Measurements from ENCODE around the gene CMTR1. TPM values are rescaled to one million over a fixed set of nuclear protein-coding genes. Genes with fewer than 3 reads are reported as not detected.

CMTR1 gene
- total and polyA plus RNA-seq, 2 of the 13 experiments (the other 11 are each of a cell fraction or from before 2014, with no cell fraction given), result 19.7 to 55.2 TPM

- TF ChIP-seq, protein P1, sequence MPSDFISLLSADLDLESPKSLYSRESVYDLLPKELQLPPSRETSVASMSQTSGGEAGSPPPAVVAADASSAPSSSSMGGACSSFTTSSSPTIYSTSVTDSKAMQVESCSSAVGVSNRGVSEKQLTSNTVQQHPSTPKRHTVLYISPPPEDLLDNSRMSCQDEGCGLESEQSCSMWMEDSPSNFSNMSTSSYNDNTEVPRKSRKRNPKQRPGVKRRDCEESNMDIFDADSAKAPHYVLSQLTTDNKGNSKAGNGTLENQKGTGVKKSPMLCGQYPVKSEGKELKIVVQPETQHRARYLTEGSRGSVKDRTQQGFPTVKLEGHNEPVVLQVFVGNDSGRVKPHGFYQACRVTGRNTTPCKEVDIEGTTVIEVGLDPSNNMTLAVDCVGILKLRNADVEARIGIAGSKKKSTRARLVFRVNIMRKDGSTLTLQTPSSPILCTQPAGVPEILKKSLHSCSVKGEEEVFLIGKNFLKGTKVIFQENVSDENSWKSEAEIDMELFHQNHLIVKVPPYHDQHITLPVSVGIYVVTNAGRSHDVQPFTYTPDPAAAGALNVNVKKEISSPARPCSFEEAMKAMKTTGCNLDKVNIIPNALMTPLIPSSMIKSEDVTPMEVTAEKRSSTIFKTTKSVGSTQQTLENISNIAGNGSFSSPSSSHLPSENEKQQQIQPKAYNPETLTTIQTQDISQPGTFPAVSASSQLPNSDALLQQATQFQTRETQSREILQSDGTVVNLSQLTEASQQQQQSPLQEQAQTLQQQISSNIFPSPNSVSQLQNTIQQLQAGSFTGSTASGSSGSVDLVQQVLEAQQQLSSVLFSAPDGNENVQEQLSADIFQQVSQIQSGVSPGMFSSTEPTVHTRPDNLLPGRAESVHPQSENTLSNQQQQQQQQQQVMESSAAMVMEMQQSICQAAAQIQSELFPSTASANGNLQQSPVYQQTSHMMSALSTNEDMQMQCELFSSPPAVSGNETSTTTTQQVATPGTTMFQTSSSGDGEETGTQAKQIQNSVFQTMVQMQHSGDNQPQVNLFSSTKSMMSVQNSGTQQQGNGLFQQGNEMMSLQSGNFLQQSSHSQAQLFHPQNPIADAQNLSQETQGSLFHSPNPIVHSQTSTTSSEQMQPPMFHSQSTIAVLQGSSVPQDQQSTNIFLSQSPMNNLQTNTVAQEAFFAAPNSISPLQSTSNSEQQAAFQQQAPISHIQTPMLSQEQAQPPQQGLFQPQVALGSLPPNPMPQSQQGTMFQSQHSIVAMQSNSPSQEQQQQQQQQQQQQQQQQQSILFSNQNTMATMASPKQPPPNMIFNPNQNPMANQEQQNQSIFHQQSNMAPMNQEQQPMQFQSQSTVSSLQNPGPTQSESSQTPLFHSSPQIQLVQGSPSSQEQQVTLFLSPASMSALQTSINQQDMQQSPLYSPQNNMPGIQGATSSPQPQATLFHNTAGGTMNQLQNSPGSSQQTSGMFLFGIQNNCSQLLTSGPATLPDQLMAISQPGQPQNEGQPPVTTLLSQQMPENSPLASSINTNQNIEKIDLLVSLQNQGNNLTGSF (CRISPR knock-in tag; IDR thresholded peaks at IDR 0.05), result no peak
Measured at GRCh38 chr6:37456816-37457560, 24.0 kb downstream of the CMTR1 start (continued).

- Histone ChIP-seq H3K79me2 (ENCODE audit: insufficient read depth, low read length) (no peaks in the 10 kb centered on the region), H3K4me2 (ENCODE audit: low read depth, low read length) (no peak overlapping the region), H3K9ac (ENCODE audit: insufficient read depth, low read depth, low read length) (no peak overlapping the region), H3K4me1 (ENCODE audit: insufficient read depth, low read length) (no peaks in the 10 kb centered on the region), H3K36me3 (replicated peaks in 1 of 2; ENCODE audit: control insufficient read depth in 1 of 2, insufficient read depth in 2 of 2, low read length in 2 of 2) (peaks cover 37 to 79% of the 10 kb centered on the region in 2 experiments), H3K27ac (ENCODE audit: extremely low read length, insufficient read depth, low read length) (no peak overlapping the region), H3K27me3 (ENCODE audit: control insufficient read depth in 1 of 2, insufficient read depth in 2 of 2, low read length in 2 of 2) (no peaks in the 10 kb centered on the region), H3K4me3 (replicated peaks in 1 of 3; ENCODE audit: insufficient read depth in 1 of 3, low read depth in 2 of 3, low read length in 3 of 3) (no peak overlapping the region), H2AFZ (ENCODE audit: low read length) (no peak overlapping the region), H4K20me1 (ENCODE audit: insufficient read depth, low read length) (no peaks in the 10 kb centered on the region), H3K9me3 (ENCODE audit: low read length) (no peaks in the 10 kb centered on the region)
- intact Hi-C loops (cut with micrococcal nuclease; ENCODE audit: unreplicated experiment) (no loop called here), in situ Hi-C loops (cut with HindIII; ENCODE audit: extremely low pct_ligation_motif_present, low pct_unique_long_range_greater_than_20kb) (no loop called here)
- DNase-seq (ENCODE audit: low spot score) (no peak), ATAC-seq (no peak), FAIRE-seq (no peak)
- CTCF ChIA-PET (ENCODE audit: low intra/inter-chr PET ratio, low total read pairs), result no interaction called here
- 97% methylated on average over 5 of the region's 5 CpGs for WGBS (ENCODE audit: low lambda C conversion rate)
- TF ChIP-seq, protein P2, sequence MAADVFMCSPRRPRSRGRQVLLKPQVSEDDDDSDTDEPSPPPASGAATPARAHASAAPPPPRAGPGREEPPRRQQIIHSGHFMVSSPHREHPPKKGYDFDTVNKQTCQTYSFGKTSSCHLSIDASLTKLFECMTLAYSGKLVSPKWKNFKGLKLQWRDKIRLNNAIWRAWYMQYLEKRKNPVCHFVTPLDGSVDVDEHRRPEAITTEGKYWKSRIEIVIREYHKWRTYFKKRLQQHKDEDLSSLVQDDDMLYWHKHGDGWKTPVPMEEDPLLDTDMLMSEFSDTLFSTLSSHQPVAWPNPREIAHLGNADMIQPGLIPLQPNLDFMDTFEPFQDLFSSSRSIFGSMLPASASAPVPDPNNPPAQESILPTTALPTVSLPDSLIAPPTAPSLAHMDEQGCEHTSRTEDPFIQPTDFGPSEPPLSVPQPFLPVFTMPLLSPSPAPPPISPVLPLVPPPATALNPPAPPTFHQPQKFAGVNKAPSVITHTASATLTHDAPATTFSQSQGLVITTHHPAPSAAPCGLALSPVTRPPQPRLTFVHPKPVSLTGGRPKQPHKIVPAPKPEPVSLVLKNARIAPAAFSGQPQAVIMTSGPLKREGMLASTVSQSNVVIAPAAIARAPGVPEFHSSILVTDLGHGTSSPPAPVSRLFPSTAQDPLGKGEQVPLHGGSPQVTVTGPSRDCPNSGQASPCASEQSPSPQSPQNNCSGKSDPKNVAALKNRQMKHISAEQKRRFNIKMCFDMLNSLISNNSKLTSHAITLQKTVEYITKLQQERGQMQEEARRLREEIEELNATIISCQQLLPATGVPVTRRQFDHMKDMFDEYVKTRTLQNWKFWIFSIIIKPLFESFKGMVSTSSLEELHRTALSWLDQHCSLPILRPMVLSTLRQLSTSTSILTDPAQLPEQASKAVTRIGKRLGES (CRISPR knock-in tag; IDR thresholded peaks at IDR 0.05; ENCODE audit: borderline replicate concordance), result no peak
- TF ChIP-seq ZFP82 (CRISPR knock-in tag; IDR thresholded peaks at IDR 0.05; ENCODE audit: borderline replicate concordance) (no peak), ZNF224 (CRISPR knock-in tag; IDR thresholded peaks at IDR 0.05) (no peak), ELF4 (CRISPR knock-in tag; IDR thresholded peaks at IDR 0.05; ENCODE audit: borderline replicate concordance) (no peak), ZNF556 (CRISPR knock-in tag; IDR thresholded peaks at IDR 0.05; ENCODE audit: borderline replicate concordance) (no peak), ZNF33B (CRISPR knock-in tag; IDR thresholded peaks at IDR 0.05) (no peak), CHD2 (IDR thresholded peaks at IDR 0.05; ENCODE audit: low read depth, low read length) (no peak), ESRRA (CRISPR knock-in tag; IDR thresholded peaks at IDR 0.05; ENCODE audit: low read depth) (no peak), ZNF788 (CRISPR knock-in tag; IDR thresholded peaks at IDR 0.05; ENCODE audit: borderline replicate concordance) (no peak)
- no TSS peak for BruUV-seq (replicated peaks)
- POLR2A ChIA-PET, result no interaction called here
Measured at GRCh38 chr6:37459981-37460800, 27.2 kb downstream of the CMTR1 start.

Measured in HepG2 (cell line).